Esophagus muscularis mucosa (tissue), 3 donors: Measurements from ENCODE around the gene TSPOAP1.

ENCODE experiments used
- EP300 ChIP-seq: sonication (generic); formaldehyde crosslinking; IDR thresholded peaks from one replicate; pipeline ENCODE4 v1.6.1; 2017; ENCODE audit warnings: antibody characterized with exemption
- POLR2AphosphoS5 ChIP-seq, 2 donors: sonication (generic); formaldehyde crosslinking; IDR thresholded peaks; one replicate each; pipeline ENCODE4 v1.6.1; 2017; ENCODE audit warnings: antibody characterized with exemption in 2 of 2

DNA sequence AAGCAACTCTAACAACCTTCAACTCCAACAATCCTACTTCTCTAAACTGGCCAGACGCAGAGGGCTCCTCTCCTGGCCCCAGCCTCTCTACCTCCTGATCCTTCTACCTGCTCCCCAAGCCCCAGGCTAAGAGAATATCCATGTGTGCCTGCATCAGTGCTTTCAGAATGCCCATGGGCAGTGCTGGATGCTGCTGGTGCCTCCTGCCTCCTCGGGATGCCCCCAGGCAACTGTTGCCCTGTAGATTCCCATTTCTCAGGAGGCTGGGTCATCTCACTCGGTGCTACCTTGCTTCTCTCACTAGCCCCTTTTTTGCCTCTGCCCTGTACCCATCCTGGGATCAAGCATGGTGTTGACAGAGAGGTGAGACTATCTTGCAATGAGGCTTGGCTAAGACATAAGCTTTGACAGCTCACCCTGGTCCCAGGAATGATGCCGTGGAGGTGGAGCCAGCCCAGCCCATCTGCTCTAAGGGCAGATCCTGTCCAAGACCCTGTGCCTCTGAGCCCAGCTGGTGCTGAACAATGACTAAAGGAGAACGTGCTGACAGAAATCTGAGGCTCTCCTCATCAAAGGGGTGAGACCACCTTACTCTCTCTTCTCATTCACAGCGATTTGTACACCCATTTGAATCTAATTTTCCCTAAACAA, 42.8 kb upstream of the TSPOAP1 start:
- TF ChIP-seq POLR2AphosphoS5 (IDR thresholded peaks at IDR 0.05) (no peak), EP300 (no peak)
